ENCODE results near the gene TNK1.

- TF ChIP-seq GATA3 (IDR thresholded peaks at IDR 0.05; ENCODE audit: low read depth, low read length) = no peak
- no peak for TF ChIP-seq GATA2 (IDR thresholded peaks at IDR 0.05; ENCODE audit: low read depth, low read length)
Measured at GRCh38 chr17:7418472-7419152, 37.7 kb downstream of the TNK1 start.

All from SH-SY5Y (cell line).